Ecto neural progenitor cell (in vitro differentiated cells): ENCODE results near the gene SCG5.
A peak's percentile ranks its signal among the peaks of the same experiment; 100 is the strongest.

Source experiments
- DNase-seq: peaks from one replicate; pipeline ENCODE4 v3.0.0-alpha.2; 2018; ENCODE audit warnings: low spot score

SCG5 gene

DNA sequence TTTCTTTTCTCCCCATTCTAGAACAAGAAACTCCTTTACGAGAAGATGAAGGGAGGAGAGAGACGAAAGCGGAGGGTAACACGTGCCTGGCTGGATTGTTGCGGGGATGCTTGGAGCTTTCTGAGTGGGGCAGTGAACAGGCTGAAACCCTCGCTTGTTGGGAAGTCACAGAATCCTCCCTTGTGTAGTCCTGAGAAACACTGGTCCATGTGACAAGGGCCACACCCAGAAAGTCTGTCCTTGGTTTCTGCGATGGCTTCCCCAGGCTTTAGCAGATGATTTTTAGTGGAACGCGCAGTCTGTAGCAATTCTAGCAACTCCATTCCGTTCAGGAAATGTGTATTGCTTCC lies 50.2 kb downstream of the SCG5 start:
- DNase-seq, result no peak

DNA sequence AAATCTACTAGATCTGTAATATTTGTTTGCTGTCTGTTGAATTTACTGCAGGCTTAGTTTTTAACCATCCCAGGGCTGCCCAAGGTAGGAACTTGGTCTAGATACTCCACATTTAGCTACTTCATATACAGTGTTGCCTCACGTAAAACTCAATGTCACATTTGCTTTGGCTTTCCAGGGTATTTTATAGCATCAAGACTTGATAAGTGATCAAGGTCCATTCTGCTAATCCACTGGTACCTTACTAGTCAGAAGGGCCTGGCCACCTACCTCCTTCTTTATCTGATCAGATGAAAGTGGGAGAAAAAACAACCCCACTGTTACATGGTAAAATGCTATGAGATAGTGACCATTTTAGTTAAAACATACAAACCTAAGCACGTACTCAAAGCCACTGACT lies 50.8 kb downstream of the SCG5 start:
- DNase-seq, result no peak

DNA sequence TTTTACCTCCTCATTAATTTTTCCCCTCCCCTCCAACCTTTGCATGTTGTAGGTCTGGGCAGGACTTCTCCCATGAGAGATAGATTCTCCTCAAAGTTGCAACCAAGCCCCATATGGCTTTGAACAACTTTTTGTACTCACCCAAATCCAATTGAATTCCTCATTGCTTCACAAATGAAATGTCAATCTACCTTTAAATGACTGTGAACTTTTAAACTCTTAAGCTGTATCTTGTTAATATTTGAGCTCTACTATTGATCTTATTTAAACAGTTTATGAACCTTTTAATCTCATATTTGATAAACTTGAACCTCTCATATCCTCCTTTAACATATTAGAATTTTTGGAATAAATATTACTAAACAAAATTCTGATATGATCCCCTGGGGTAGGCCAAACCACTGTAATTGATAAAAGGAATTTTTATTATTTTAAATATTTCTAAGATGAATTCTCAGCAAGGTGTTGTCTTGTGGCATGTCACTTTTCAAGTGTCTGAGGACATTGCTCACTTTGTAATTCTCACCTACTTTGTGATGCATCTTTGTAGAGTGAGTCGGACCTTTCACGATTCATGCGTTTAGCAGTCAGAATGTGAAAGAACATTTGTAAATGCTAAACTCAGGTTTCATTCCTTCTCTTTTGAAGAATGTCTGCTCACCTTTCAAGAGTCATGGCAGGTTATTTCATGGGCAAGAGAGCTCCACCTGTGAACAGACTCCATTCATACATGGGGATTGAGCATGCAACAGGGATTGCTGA lies 52.9 kb downstream of the SCG5 start:
- no peak for DNase-seq

DNA sequence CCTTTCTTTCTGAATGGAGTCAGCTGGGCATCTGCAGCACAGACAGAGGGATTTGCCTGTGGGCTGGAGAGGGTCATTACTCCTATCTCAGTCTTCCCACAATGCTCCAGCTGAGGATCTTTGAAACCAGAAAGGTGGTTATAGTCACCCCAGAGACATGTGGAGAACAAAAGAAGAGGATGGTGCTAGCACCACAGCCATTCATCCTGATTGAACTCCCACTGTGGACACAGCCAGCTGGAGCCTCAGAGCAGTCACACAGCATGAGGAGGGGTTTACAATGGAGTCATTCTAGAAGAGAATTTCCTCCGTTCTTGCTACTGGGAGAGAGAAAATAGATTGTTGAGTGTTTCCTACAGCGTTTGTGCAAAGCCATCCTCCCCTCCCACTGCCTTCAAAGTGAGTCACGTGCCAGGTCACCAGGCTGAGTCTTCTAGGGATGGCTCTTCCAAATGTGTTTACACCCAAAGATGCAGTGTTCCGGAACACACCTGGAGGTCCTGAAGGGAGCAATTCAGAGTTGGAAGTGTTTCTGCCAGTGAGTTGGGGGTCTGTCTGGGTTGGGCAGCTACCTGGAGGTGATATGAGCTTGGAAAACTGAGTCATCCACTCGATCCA lies 57.4 kb downstream of the SCG5 start:
- no peak for DNase-seq

DNA sequence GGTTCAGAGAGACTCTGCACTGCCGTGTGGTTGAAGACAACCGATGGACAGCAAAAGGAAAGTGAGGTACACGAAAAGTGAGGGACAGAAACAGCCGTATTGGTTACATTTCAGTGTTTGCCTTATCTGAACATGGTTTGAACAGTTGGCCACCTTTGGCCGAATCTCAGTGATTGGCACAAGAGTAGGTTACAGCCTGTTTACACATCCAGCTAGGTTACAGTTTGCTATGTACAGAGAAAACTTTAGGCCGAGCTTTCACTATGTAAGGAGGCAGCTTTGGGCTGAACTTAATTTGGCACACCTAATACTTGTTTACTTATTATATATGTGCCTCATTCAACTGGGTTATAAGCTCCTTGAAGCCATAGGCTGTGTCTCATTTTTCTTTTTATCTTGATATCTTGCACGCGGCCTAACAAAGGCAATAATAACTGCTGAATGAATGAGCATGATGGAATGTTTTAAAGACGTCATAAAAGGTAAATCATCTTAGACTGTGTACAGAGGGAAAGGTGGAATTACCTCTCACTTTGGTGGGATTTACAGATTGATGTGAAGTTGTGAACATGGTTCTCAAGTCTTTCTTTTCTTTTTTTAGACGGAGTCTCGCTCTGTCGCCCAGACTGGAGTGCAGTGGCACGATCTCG lies 59.1 kb downstream of the SCG5 start:
- no peak for DNase-seq

DNA sequence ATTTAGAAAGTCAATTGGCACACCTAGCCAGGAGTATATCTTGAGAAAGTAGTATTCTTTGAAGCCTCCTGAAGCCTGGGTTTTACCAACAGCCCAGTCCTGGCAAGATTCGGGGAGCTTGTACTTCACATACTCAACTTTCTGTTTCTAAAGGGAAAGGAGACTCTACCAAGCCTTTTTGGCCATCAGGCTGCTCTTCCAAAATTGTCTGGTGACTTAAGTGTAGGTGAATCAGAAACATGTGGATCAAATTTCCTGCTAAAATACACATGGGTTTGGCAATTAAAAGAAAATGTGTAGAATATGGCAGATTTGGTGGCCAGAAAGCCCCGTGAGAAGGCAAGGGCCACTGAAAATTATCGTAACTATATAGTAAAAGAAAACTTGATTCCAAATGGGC lies 60.4 kb downstream of the SCG5 start:
- no peak for DNase-seq

DNA sequence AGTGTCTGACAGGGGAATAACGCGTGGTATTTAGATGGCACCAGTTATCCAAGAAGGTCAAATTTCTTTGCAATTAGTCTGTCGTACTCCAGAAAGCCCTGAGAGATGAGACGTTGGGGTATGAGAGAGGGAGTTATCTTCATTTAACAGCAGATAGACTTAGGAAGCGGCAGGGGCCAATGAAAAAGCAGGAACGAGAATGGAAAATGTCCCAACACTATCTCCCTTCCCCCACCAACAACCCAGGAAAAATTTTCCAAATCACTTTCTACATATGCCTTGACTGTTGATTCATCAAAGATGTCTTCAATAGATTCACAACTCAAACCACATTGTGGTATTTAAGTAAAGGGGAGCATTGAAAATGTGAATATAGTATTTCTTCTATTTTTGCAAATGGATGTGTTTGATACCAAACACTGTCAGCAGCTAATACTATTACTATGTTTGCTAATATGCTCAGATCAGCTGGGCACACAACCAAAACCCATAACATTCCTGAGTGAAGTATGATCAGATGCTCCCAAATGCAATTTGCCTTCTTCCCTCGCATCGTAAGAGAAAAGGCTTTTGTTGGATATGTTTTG lies 63.0 kb downstream of the SCG5 start:
- DNase-seq, result no peak

DNA sequence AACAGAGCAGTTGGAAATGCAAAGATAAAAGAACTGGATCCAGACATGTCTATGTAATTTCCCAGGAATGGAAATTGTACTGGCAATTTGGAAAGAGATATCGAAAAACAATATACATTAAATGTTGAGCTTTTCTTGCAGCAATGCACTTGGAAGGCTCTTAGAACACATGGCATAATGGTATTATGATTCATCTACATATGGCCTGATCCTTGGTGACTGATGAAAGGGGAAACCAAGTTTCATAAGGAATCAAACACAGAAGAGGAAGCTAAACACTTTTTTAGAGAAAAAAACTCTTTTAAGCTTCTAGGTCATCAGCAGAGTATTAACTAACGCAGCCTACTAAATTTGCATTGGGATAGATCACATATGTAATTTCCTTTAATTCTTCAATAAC lies 63.9 kb downstream of the SCG5 start:
- DNase-seq, result no peak

DNA sequence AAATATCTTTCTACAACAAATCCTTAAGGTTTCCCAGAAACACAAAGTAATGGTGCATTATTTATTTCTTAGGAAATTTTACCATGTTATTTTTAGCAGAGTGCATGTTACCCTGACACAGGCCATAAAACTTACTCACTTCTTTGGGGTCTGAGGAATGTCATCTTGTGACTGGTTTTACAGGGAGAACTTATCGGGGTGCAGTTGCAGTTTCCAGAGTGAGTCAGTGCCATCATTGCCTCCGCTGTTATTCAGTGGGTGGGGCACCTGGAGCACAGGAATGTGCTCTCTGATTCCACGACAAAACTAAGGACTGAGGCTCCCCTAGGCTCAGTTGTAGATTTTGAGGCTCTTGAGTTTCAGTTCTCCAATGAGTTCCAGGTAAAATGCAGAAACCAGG lies 65.2 kb downstream of the SCG5 start:
- no peak for DNase-seq

DNA sequence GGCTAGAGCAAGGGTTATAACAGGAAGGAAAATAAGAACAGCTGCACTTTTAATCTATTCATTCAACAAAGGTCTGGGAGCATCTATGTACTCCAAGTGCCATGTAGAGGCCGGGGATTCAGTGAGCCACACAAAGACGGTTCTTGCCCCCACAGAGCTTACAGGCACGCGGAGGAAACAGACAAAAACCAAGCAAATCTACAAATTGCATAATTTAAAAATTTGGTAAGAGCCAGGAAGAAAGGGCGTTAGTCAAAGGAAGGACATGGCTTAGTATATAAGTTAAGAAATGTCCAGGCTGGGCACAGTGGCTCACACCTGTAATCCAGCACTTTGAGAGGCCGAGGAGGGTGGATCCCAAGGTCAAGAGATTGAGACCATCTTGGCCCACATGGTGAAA lies 65.9 kb downstream of the SCG5 start:
- no peak for DNase-seq

DNA sequence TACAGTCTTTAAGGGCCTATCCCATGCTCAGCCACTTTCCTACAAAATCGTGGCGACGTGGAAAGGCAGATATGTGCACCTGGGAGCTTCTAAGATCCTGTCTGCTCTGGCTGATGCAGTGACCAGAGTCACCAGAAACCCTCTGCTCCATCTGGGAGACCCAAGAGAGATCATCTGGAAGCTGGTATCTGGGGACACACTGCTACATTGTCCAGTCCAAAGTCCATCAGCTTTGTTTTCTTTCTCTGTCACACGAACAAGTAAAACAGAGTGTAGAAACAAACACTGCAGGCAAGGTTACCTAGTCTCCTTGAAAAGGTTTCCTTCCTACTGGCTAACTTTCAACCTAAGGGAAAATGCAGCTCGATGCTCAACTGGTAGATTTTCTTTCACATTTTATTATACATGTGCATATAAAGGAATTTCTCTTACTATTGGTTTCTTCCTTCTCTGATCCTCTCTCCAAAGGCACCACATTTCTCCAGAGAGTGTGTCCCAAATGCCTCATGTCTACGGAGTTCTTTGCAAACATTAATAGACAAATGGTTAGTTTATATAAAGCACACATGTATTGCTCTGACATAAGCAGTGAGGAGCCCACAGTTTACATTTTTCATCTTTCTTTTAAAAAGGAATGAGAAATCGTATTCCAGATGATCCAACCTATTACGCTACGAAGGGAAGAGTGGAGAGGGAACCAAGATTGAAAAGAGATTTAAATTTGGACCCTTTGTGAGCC lies 68.0 kb downstream of the SCG5 start:
- no peak for DNase-seq

DNA sequence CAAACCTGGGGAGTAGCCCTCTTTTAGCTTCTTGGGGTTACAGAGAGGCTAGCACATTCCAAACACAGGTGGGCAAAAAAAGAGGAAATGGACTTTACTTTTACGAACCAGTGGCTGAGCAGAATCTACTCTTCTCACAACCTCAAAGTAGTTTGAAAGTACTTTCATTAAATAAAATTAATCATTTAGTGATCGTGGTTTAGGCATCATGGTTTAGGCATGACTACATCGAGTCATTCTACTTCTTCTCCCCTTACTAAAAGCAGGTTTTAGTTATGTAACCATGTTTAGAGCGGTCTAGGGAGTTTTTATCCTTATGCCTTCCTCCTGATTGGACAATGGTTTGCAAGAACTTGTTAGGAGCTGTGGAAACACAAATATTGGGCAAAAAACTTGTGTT lies 73.8 kb downstream of the SCG5 start:
- no peak for DNase-seq

DNA sequence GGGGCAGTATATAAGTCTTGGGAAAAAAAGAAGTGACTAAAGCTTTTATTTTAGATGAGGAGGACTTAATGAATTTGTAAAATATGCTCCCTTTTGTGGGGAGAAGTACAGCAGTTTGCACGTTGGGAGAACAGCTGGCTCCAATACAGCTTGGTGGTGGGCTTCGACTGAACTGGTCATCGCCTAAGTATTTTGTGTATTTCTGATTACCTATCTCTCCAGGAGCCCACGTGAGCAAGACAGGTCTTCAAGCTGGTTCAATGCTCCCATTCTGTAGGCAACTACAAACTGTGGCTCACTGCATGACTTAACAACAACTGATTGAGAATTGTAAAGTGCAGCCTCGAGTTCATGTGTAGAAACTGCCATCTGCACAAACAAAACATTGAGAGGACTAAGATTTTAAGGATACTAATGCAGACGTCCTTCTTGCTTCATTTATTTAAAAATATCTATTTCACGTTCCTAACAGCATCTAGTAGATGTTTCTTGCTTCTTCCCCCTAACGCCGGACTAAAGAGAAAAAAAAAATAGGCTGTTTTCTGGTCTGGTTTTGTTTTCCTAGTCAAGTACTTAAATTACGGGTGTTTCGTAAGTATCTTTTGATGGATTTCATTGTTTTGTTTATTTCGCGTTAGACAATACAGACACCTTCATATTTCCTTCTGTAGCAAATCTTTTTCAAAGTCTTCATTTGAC lies 74.9 kb downstream of the SCG5 start:
- DNase-seq, result no peak

DNA sequence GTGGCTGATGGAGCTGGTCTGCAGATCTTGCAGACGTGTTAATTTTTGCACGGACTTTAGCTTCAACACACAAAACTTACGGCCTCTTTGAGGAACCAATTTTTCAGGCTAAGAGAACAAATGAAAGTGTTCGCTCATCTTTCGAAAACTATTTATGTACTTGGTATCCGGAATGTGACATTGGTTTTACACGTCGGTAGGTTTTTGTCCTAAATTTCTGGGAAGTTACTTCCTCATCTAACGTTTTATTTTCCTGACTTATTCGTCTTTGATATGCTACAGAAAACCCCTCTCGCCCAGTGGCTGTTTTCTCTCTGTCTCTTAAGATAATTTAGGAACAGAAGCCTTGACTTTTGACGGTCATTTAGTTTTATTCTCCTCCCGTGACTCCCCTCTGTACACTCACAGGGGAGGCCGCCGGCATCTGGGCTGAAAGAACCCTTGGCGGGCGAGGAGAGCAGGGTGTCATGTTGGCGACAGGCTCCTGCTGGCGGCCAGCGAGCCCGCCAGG lies 75.5 kb downstream of the SCG5 start:
- DNase-seq, result no peak

DNA sequence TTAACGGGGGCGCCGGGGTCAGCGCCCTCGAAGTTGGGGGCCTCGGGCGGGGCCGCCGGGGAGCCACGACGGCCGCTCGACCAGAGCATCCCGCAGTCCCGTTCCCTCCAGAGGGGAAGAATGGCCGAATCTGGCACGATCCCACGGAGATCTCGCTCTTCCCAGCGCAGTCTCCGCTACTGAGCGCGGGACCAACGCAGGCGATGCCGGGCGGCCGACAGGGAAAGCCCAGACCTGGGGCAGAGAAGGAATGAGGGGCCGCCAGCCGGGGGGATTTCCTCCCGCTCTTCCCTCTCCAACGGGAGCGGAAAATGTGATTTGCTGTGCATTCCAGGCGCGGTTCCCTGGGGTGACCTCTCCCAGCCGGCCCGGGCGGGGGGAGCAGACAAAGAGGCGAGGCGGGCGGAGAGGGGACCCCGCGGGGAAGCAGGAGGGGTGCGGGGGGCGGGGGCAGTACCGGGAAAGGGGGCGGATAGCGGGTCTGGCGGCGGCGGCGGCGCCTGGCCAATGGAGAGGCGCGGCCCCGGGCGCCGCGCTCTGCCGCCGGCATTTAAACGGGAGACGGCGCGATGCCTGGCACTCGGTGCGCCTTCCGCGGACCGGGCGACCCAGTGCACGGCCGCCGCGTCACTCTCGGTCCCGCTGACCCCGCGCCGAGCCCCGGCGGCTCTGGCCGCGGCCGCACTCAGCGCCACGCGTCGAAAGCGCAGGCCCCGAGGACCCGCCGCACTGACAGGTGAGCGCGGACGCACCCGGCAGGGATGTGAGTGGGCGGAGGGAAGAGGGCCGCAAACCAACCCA lies 76.1 kb downstream of the SCG5 start, which contains the start of gene GREM1:
Gene GREM1 (plus strand): TSS at position 579 of the 801 bp plus-strand sequence. CDS start 12,687 bp downstream, outside the sequence.
- peak; percentile 90 for DNase-seq

DNA sequence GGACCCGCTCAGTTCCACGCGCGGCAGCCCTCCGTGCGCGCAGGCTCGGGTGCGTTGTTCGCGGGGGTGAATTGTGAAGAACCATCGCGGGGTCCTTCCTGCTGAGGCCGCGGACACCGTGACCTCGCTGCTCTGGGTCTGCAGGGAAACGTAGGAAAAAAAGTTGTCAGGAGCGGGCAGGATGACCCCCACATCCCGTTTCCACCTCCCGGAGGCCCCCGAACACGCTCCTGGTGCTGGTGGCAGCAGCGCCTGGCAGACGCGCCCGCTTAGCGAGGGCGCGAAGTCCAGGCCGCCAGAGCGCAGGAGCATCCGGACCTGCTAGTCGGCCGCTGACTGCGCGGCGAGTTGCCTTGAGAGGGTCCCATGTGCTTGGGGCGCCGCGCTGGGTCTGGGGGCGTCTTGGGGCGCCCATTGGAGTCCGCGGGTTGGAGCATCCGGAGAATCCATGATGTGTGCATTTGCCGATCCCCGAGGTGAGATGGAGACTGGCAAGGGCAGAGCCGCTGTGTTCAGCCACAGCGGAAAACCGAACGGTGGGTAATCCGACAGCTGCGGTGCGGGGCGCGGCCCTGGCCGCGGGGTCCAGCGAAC lies 76.8 kb downstream of the SCG5 start:
- peak; percentile 65 for DNase-seq

DNA sequence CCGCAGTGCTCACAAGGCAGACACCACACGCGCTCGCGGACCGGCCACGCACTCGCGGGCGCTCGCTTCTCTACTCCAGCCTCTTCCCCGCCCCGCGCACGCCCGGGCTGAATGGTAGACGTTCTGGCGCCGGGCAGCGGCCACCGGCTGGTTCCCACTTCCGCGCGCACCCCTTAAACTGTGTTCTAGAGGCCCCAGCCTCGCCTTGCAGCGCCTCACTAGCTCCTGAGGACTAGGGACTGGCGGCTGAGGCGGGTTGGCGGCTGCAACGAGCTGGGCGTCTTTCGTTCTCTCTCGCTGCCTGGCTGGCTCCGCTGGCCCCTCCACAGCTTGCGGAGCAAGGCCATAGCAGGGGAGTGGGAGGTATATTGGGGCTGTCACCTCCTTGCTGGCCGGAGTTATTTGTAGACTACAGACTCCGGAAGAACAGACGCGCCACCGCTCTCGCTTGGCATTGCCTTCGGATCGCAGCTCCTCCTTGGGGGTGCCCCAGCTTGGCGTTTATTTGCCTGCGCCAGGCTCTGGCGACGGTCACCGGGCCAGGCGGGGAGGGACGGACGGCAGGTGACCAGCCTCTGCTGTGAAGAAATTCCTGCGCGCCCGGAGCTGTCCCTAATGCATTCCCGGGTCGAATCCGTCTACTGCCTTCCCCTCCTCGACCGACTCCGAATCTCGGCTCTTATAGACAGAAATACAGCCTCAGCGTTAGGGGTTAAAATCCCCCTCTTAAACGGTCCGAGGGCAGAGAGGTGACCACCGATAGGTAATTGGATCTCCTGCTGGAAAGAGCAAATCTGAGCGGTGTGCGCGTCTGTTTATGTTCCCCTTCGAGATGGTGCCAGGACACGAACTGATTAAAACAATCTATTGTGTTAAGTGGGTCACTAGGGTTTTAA lies 77.6 kb downstream of the SCG5 start:
- peak; percentile 67 for DNase-seq

DNA sequence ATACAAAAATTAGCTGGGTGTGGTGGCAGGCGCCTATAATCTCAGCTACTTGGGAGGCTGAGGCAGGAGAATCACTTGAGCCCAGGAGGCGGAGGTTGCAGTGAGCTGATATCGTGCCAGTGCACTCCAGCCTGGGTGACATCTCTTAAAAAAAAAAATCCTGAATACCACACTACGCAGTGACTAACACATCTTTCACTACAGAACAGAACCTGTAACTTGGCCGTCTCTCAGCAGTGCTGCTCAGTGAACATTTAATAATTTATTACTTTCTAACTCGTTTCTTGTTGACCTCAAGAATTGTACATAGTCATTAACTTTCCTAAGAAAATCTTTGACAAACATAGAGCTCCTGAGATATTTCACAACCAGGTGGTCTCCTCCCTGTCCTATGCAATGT lies 80.1 kb downstream of the SCG5 start:
- DNase-seq, result no peak

DNA sequence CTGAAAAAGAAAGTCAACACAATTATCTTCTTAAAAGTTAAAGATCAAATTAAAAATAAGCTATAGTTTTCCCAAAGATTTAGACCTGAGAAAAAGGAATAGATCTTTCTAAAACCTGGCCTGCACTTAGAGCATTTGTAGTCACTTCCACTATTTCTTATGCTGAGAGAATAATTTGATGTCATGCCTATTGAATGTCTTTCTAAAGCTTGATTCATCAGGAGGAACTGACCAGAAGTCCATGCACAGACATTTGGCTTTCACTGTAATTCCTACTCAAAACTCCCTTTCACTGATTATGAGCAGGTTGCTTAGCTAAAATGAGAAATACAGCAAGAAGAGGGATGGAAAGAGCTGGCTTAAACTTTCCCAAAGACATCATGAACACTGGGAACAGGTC lies 80.6 kb downstream of the SCG5 start:
- no peak for DNase-seq
